Peyer's patch (tissue), 4 donors: ENCODE measurements around the gene SPON1.

Experiments
- POLR2A ChIP-seq, 2 donors: fragments of 450-650 bp; IDR thresholded peaks; one replicate each; pipeline ENCODE4 v1.5.1; 2017; ENCODE audit warnings: antibody characterized with exemption in 2 of 2, mild to moderate bottlenecking in 2 of 2, moderate library complexity in 2 of 2
- TF ChIP-seq, protein P1 (sequence below), 6 experiments: fragments of 450-650 bp in 4 of 6; fragments of 200-600 bp in 2 of 6; sonication (generic) in 1 of 6; IDR thresholded peaks; one replicate each; pipeline ENCODE4 v1.5.1; 2017 to 2019; ENCODE audit warnings: antibody characterized with exemption in 6 of 6, mild to moderate bottlenecking in 3 of 6, moderate library complexity in 1 of 6

DNA sequence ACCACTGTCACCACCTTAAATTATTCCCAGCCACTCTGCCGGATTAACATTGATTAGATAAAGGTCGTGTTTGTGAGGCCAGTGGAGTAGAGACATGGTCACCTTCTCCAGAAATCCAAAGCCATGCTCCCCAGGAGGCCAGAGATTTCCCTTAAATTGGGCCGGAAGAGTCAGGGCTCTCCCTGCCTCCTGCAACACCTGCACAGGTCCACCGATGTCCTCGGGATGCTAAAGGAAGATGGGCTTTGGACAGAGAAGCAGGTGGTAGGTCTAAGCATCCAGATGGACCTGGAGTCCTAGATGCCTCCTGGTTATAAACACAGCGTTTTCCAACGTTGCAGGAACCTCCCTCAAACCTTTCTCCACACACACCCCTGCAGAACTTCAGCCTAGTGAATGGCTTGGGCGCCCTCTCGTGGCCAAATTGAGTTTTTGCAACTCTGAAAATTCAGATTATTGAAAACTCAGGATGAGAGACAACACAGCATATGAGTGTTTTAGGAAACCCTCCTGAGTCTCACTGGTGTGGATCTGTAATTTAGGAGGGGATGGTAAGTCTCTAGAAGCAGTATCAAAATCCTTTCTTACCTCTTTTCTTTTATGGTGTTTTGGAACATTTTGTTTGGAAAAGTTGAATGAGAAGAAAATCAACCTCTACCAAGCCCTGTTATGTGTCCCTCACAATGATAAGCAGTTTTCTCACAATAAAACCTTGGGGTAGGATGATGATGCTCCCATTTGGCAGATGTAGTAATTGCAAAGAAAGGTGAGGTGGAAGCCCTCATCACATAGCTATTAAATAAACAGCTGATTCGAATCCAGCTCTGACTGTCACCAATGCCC lies 286.8 kb downstream of the SPON1 start:
- TF ChIP-seq, protein P1, sequence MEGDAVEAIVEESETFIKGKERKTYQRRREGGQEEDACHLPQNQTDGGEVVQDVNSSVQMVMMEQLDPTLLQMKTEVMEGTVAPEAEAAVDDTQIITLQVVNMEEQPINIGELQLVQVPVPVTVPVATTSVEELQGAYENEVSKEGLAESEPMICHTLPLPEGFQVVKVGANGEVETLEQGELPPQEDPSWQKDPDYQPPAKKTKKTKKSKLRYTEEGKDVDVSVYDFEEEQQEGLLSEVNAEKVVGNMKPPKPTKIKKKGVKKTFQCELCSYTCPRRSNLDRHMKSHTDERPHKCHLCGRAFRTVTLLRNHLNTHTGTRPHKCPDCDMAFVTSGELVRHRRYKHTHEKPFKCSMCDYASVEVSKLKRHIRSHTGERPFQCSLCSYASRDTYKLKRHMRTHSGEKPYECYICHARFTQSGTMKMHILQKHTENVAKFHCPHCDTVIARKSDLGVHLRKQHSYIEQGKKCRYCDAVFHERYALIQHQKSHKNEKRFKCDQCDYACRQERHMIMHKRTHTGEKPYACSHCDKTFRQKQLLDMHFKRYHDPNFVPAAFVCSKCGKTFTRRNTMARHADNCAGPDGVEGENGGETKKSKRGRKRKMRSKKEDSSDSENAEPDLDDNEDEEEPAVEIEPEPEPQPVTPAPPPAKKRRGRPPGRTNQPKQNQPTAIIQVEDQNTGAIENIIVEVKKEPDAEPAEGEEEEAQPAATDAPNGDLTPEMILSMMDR (IDR thresholded peaks at IDR 0.05) = peak; percentile 49 to 94 (median 91)
- no peak for TF ChIP-seq POLR2A (IDR thresholded peaks at IDR 0.05)
